B cell (primary cell): Measurements from ENCODE around the gene EMX1. TPM values are rescaled to one million over a fixed set of nuclear protein-coding genes. Genes with fewer than 3 reads are reported as not detected.

Experiments used
- ATAC-seq: fragments of 200-7000 bp; cut with Tn5 transposase; one replicate; pipeline ENCODE4 v1.10.0; 2021; ENCODE audit warnings: low read depth, mild to moderate bottlenecking, moderate number of reproducible peaks, moderate library complexity
- CTCF ChIA-PET: fragments of 350-600 bp; sonication (Branson Sonifier 250); formaldehyde crosslinking; loops from one replicate; lab custom pipeline; 2021; ENCODE audit warnings: antibody characterized with exemption, inconsistent platforms; lab: Charles Lee
- POLR2A ChIA-PET: fragments of 350-600 bp; sonication (Branson Sonifier 250); formaldehyde crosslinking; loops from one replicate; lab custom pipeline; 2021; ENCODE audit warnings: antibody characterized with exemption; lab: Charles Lee
- DNase-seq: peaks from one replicate; pipeline ENCODE4 v3.0.0; 2013
- H2AFZ ChIP-seq: 2 replicates; pipeline ENCODE4 v1.6.1; 2012; ENCODE audit warnings: mild to moderate bottlenecking, low read depth, low read length; ENCODE audit not compliant: insufficient read depth, poor library complexity, severe bottlenecking
- H3K27ac ChIP-seq, 2 donors: 1 replicate in 1 of 2; 2 replicates in 1 of 2; pipeline ENCODE4 v1.5.1; 2012 to 2013; ENCODE audit warnings: low read length in 2 of 2, mild to moderate bottlenecking in 2 of 2, moderate library complexity in 1 of 2
- H3K27me3 ChIP-seq, 4 experiments: fragments of 200-600 bp in 1 of 4; sonication (generic) in 1 of 4; replicated peaks in 1 of 4; 1 replicate in 2 of 4; 2 replicates in 2 of 4; pipeline versions ENCODE4 v1.6.1 to v1.7.0; 2013 to 2016; ENCODE audit warnings: low read length in 3 of 4, mild to moderate bottlenecking in 2 of 4, mixed read lengths in 1 of 4, moderate library complexity in 1 of 4; ENCODE audit not compliant: insufficient read depth in 4 of 4, control insufficient read depth in 3 of 4; ENCODE audit errors: control extremely low read depth in 1 of 4
- H3K36me3 ChIP-seq, 2 experiments: replicated peaks in 1 of 2; 1 replicate in 1 of 2; 2 replicates in 1 of 2; pipeline versions ENCODE4 v1.6.1 to v1.7.1; 2013; ENCODE audit warnings: low read length in 1 of 2; ENCODE audit not compliant: insufficient read depth in 2 of 2, control insufficient read depth in 1 of 2; ENCODE audit errors: control extremely low read depth in 1 of 2, extremely low read depth in 1 of 2
- H3K4me1 ChIP-seq, 2 donors: fragments of 200-600 bp in 1 of 2; sonication (generic) in 1 of 2; 1 replicate in 1 of 2; 2 replicates in 1 of 2; pipeline versions ENCODE4 v1.5.1 to v1.6.1; 2013 to 2017; ENCODE audit warnings: low read length in 2 of 2; ENCODE audit not compliant: control insufficient read depth in 2 of 2, insufficient read depth in 2 of 2
- H3K4me2 ChIP-seq: replicated peaks from 2 replicates; pipeline ENCODE3; 2012; ENCODE audit warnings: mild to moderate bottlenecking, low read depth, low read length; ENCODE audit not compliant: poor library complexity, severe bottlenecking
- H3K4me3 ChIP-seq, 5 experiments: fragments of 200-600 bp in 1 of 5; sonication (generic) in 1 of 5; 1 replicate in 3 of 5; 2 replicates in 2 of 5; pipeline versions ENCODE4 v1.5.1 to v1.7.0; 2011 to 2016; ENCODE audit warnings: low read length in 4 of 5, mild to moderate bottlenecking in 4 of 5, low read depth in 2 of 5, control low read depth in 1 of 5, moderate library complexity in 1 of 5; ENCODE audit not compliant: insufficient read depth in 1 of 5; ENCODE audit errors: control extremely low read depth in 1 of 5, extremely low read depth in 1 of 5
- H3K79me2 ChIP-seq: fragments of 200-600 bp; sonication (generic); one replicate; pipeline ENCODE4 v1.6.0; 2016; ENCODE audit warnings: low read length; ENCODE audit not compliant: control insufficient read depth, insufficient read depth
- H3K9ac ChIP-seq: fragments of 200-600 bp; sonication (generic); 2 replicates; pipeline ENCODE4 v1.6.1; 2017; ENCODE audit warnings: mild to moderate bottlenecking, low read length, moderate library complexity
- H3K9me3 ChIP-seq, 3 donors: one replicate each; pipeline versions ENCODE4 v1.6.1 to v1.7.1; 2013; ENCODE audit warnings: low read length in 2 of 3; ENCODE audit not compliant: control insufficient read depth in 2 of 3, insufficient read depth in 1 of 3; ENCODE audit errors: control extremely low read depth in 1 of 3
- H4K20me1 ChIP-seq: 2 replicates; pipeline ENCODE4 v1.6.0; 2012; ENCODE audit warnings: mild to moderate bottlenecking, low read length; ENCODE audit not compliant: insufficient read depth, control insufficient read depth, poor library complexity, severe bottlenecking
- H3K27ac Mint-ChIP-seq: one replicate; pipeline ENCODE4 v1.8.0; 2021; ENCODE audit warnings: mixed read lengths
- H3K27me3 Mint-ChIP-seq: one replicate; pipeline ENCODE4 v1.8.0; 2021; ENCODE audit warnings: mixed read lengths
- H3K4me1 Mint-ChIP-seq: one replicate; pipeline ENCODE4 v1.8.0; 2021; ENCODE audit warnings: mixed read lengths
- H3K4me3 Mint-ChIP-seq: one replicate; pipeline ENCODE4 v1.8.0; 2021; ENCODE audit warnings: mixed read lengths
- H3K9me3 Mint-ChIP-seq: one replicate; pipeline ENCODE4 v1.8.0; 2022; ENCODE audit warnings: mixed read lengths; ENCODE audit not compliant: insufficient read depth
- EZH2 ChIP-seq: IDR thresholded peaks from 2 replicates; pipeline ENCODE4 v1.6.1; 2012; ENCODE audit warnings: borderline replicate concordance, low read depth, mild to moderate bottlenecking, moderate library complexity, low read length; ENCODE audit not compliant: insufficient read depth, poor library complexity, severe bottlenecking
- WGBS: methylation state at CpG from one replicate; pipeline ENCODE4 v1.1.5; 2013; ENCODE audit warnings: missing lambda C conversion rate; ENCODE audit not compliant: insufficient coverage; 5-methylcytosine and 5-hydroxymethylcytosine counted together
- intact Hi-C: fragments of 100-400 bp; cut with micrococcal nuclease; formaldehyde crosslinking; loops from one replicate; pipeline ENCODE4 v1.10.0; 2022
- polyA plus RNA-seq: library from polyadenylated mRNA; depleted of rRNA; stranded (reverse); fragments of >200 nt; gene quantifications from 2 replicates; pipeline ENCODE4 v1.2.3, GENCODE V29; 2012
- total RNA-seq, 2 donors: library from RNA; stranded (reverse); fragments of 120-200 nt in 1 of 2; gene quantifications; 1 replicate in 1 of 2; 2 replicates in 1 of 2; pipeline versions ENCODE4 v1.2.3 to v1.2.4, GENCODE V29; 2013 to 2022
- TF ChIP-seq, protein P1 (sequence below): fragments of 200-600 bp; IDR thresholded peaks from one replicate; pipeline ENCODE4 v1.8.0; 2022; ENCODE audit warnings: antibody characterized with exemption, mild to moderate bottlenecking

Gene EMX1
- total and polyA plus RNA-seq, 2 donors (not counting 1 experiment from before 2014, with no cell fraction given), result not detected

- no peak overlapping the region for H3K9ac ChIP-seq
- no peak overlapping the region for H3K4me2 ChIP-seq
- 95% methylated on average over 7 of the region's 8 CpGs for WGBS
- ATAC-seq, result no peak
- no peak overlapping the region for H3K27ac ChIP-seq
- H3K9me3 ChIP-seq, result no peaks in the 10 kb centered on the region
- no peaks in the 10 kb centered on the region for H3K27me3 ChIP-seq
- H3K4me3 ChIP-seq, result no peak overlapping the region
- H3K79me2 ChIP-seq, result no peaks in the 10 kb centered on the region
- no peak overlapping the region for H3K4me3 Mint-ChIP-seq
- no peak for TF ChIP-seq EZH2
- TF ChIP-seq, protein P1, sequence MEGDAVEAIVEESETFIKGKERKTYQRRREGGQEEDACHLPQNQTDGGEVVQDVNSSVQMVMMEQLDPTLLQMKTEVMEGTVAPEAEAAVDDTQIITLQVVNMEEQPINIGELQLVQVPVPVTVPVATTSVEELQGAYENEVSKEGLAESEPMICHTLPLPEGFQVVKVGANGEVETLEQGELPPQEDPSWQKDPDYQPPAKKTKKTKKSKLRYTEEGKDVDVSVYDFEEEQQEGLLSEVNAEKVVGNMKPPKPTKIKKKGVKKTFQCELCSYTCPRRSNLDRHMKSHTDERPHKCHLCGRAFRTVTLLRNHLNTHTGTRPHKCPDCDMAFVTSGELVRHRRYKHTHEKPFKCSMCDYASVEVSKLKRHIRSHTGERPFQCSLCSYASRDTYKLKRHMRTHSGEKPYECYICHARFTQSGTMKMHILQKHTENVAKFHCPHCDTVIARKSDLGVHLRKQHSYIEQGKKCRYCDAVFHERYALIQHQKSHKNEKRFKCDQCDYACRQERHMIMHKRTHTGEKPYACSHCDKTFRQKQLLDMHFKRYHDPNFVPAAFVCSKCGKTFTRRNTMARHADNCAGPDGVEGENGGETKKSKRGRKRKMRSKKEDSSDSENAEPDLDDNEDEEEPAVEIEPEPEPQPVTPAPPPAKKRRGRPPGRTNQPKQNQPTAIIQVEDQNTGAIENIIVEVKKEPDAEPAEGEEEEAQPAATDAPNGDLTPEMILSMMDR, result no peak
- ChIA-PET POLR2A (no interaction called here), CTCF (no interaction called here)
- intact Hi-C loops, result no loop called here
- H3K9me3 Mint-ChIP-seq, result no peaks in the 10 kb centered on the region
- DNase-seq, result no peak
- no peak overlapping the region for H2AFZ ChIP-seq
- no peaks in the 10 kb centered on the region for H3K36me3 ChIP-seq
- H4K20me1 ChIP-seq, result no peaks in the 10 kb centered on the region
- H3K27me3 Mint-ChIP-seq, result no peaks in the 10 kb centered on the region
- H3K4me1 ChIP-seq, result peaks cover 0 to under 1% of the 10 kb centered on the region in 2 donors
- H3K27ac Mint-ChIP-seq, result no peak overlapping the region
- H3K4me1 Mint-ChIP-seq, result no peaks in the 10 kb centered on the region
These were observed 42.2 kb downstream of the EMX1 start for GRCh38 chr2:72959554-72959953.

- Histone ChIP-seq H3K79me2 (no peaks in the 10 kb centered on the region), H3K4me1 (no peaks in the 10 kb centered on the region), H3K9me3 (no peaks in the 10 kb centered on the region), H3K4me3 (no peak overlapping the region), H2AFZ (no peak overlapping the region), H3K27me3 (no peaks in the 10 kb centered on the region), H3K36me3 (no peaks in the 10 kb centered on the region), H3K4me2 (no peak overlapping the region), H4K20me1 (no peaks in the 10 kb centered on the region), H3K27ac (no peak overlapping the region), H3K9ac (no peak overlapping the region)
- Mint-ChIP-seq H3K4me1 (no peaks in the 10 kb centered on the region), H3K27ac (no peak overlapping the region), H3K4me3 (no peak overlapping the region), H3K9me3 (no peaks in the 10 kb centered on the region), H3K27me3 (no peaks in the 10 kb centered on the region)
- CTCF ChIA-PET, result interaction anchor here (0.6 kb wide), 1 partner anchor 1156 kb away, joined by 3 read pairs; no protein-coding TSS in a partner anchor
- DNase-seq, result no peak
- intact Hi-C loops, result no loop called here
- TF ChIP-seq, protein P1, result no peak
- no peak for TF ChIP-seq EZH2
- no peak for ATAC-seq
- POLR2A ChIA-PET, result no interaction called here
- WGBS, result 97% methylated on average over 25 of the region's 26 CpGs
These were observed 43.0 kb downstream of the EMX1 start for GRCh38 chr2:72959995-72960981.
